ENCODE data around the gene FRYL. TPM values are rescaled to one million over a fixed set of nuclear protein-coding genes. Genes with fewer than 3 reads are reported as not detected.
"Not testable (repeated sequence)": the region's sequence is repeated elsewhere in the genome, so short reads cannot be mapped to it uniquely, and the experiment has no call there.

The FRYL gene
- total RNA-seq, 2 experiments from 2014 or later, result 85.4 to 88.5 TPM

- no TSS peak for BruUV-seq (replicated peaks)
- TF ChIP-seq EZH2phosphoT487 (IDR thresholded peaks at IDR 0.05; ENCODE audit: borderline replicate concordance, low read depth, low read length) (no peak), CTCF (conservative IDR thresholded peaks at IDR 0.05; ENCODE audit: low read length) (no peak)
- H2AFZ ChIP-seq (ENCODE audit: low read length), result no peak overlapping the region
- peaks cover 46% of the 10 kb centered on the region for H3K4me1 ChIP-seq (ENCODE audit: insufficient read depth, low read length, poor library complexity, severe bottlenecking)
- intact Hi-C loops (cut with micrococcal nuclease; ENCODE audit: unreplicated experiment), result no loop called here
- peaks cover under 1% of the 10 kb centered on the region; the same call in 1 of the 2 replicates for H3K9me3 ChIP-seq (ENCODE audit: low read length)
- ChIA-PET POLR2A (interaction anchor here (1.4 kb wide), 1 partner anchor 13 kb away, joined by 8 read pairs; no protein-coding TSS in a partner anchor), CTCF (ENCODE audit: unreplicated experiment) (no interaction called here)
- H3K4me2 ChIP-seq (ENCODE audit: low read length), result no peak overlapping the region
- no peak for DNase-seq (ENCODE audit: low spot score)
- no peaks in the 10 kb centered on the region for H4K20me1 ChIP-seq (ENCODE audit: insufficient read depth, low read length)
- H3K36me3 ChIP-seq (ENCODE audit: insufficient read depth, low read length), result no peaks in the 10 kb centered on the region
- no peak overlapping the region for H3K27ac ChIP-seq (ENCODE audit: low read depth, low read length, poor library complexity, severe bottlenecking)
- no peaks in the 10 kb centered on the region for H3K79me2 ChIP-seq (ENCODE audit: insufficient read depth, low read depth, low read length)
- no peaks in the 10 kb centered on the region for H3K9me2 ChIP-seq (ENCODE audit: insufficient read depth, low read length)
- H3K4me3 ChIP-seq (ENCODE audit: low read depth, low read length, poor library complexity, severe bottlenecking), result no peak overlapping the region
Observed at GRCh38 chr4:48816971-48817370, 36.9 kb upstream of the FRYL start.

GRCh38 chr4:48816297-48816696, 36.2 kb upstream of the FRYL start:
- intact Hi-C loops (cut with micrococcal nuclease; ENCODE audit: unreplicated experiment); H3K27ac ChIP-seq (ENCODE audit: low read depth, low read length, poor library complexity, severe bottlenecking); BruUV-seq (replicated peaks); H4K20me1 ChIP-seq (ENCODE audit: insufficient read depth, low read length); DNase-seq (ENCODE audit: low spot score); H3K4me3 ChIP-seq (ENCODE audit: low read depth, low read length, poor library complexity, severe bottlenecking); H3K9me2 ChIP-seq (ENCODE audit: insufficient read depth, low read length); H3K9me3 ChIP-seq (ENCODE audit: low read length); H3K36me3 ChIP-seq (ENCODE audit: insufficient read depth, low read length); CTCF ChIA-PET (ENCODE audit: unreplicated experiment); H2AFZ ChIP-seq (ENCODE audit: low read length); H3K79me2 ChIP-seq (ENCODE audit: insufficient read depth, low read depth, low read length): not testable (repeated sequence)
- H3K4me1 ChIP-seq (ENCODE audit: insufficient read depth, low read length, poor library complexity, severe bottlenecking), result peaks cover 50% of the 10 kb centered on the region
- peak overlapping the region; percentile 68; the same call in 1 of the 2 replicates for H3K4me2 ChIP-seq (ENCODE audit: low read length)
- POLR2A ChIA-PET, result interaction anchor here (0.7 to 1.7 kb wide), 5 partner anchors 8 to 56 kb away, joined by 3 to 10 read pairs (median 5); no protein-coding TSS in a partner anchor

- Histone ChIP-seq H3K36me3 (ENCODE audit: insufficient read depth, low read length) (no peaks in the 10 kb centered on the region), H3K4me3 (ENCODE audit: low read depth, low read length, poor library complexity, severe bottlenecking) (peak overlapping the region; percentile 36), H3K9me3 (ENCODE audit: low read length) (no peaks in the 10 kb centered on the region), H3K4me2 (ENCODE audit: low read length) (peak overlapping the region; percentile 68), H3K9me2 (ENCODE audit: insufficient read depth, low read length) (no peaks in the 10 kb centered on the region), H4K20me1 (ENCODE audit: insufficient read depth, low read length) (no peaks in the 10 kb centered on the region), H3K27ac (ENCODE audit: low read depth, low read length, poor library complexity, severe bottlenecking) (peak overlapping the region; percentile 86), H3K4me1 (ENCODE audit: insufficient read depth, low read length, poor library complexity, severe bottlenecking) (peaks cover 51% of the 10 kb centered on the region), H3K79me2 (ENCODE audit: insufficient read depth, low read depth, low read length) (no peaks in the 10 kb centered on the region), H2AFZ (ENCODE audit: low read length) (peak overlapping the region; percentile 48; the same call in 1 of the 2 replicates)
- intact Hi-C loops (cut with micrococcal nuclease; ENCODE audit: unreplicated experiment), result no loop called here
- CTCF ChIA-PET (ENCODE audit: unreplicated experiment), result interaction anchor here (1.1 kb wide), 1 partner anchor 12 kb away, joined by 5 read pairs; no protein-coding TSS in a partner anchor
- peak; percentile 65 for DNase-seq (ENCODE audit: low spot score)
- POLR2A ChIA-PET, result interaction anchor here (0.5 to 1.7 kb wide), 8 partner anchors 9 to 77 kb away, joined by 3 to 10 read pairs (median 4); no protein-coding TSS in a partner anchor
- no TSS peak for BruUV-seq (replicated peaks)
- TF ChIP-seq CTCF (conservative IDR thresholded peaks at IDR 0.05; ENCODE audit: low read length), result no peak
- TF ChIP-seq EZH2phosphoT487 (IDR thresholded peaks at IDR 0.05; ENCODE audit: borderline replicate concordance, low read depth, low read length), result no peak
Observed at GRCh38 chr4:48815483-48815882, 35.4 kb upstream of the FRYL start.

Measured in OCI-LY7 (cell line).